ENCODE measurements around the gene ADAMTS6.

The ADAMTS6 gene

DNA sequence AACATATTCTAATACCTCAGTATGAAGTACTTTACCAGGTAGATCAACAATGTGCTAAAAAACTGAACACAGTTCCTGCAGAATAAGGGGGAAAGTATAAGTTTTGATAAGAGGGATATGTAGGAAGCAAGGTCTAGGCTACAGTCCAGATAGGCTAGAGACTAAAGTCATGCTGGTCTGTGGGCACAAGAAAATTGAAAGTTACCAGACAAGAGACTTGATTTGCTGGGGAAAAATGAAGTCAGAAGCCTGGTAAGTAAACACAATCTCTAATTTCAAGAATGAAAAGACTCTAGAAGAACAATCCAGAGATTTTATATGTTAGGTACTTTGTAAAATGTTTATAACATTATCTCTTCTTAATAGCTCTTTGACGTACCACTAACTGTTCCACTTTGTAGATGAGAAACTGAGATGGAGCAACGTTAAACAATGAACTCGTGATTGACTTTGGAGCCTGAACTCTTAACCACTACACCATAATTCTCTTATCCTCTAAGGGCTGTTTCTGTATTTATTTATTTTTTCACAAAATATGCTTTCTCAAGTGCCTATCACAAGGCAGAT, 19.5 kb downstream of the ADAMTS6 start:
- DNase-seq (ENCODE audit: low spot score) = no peak
- TF ChIP-seq, protein P1, sequence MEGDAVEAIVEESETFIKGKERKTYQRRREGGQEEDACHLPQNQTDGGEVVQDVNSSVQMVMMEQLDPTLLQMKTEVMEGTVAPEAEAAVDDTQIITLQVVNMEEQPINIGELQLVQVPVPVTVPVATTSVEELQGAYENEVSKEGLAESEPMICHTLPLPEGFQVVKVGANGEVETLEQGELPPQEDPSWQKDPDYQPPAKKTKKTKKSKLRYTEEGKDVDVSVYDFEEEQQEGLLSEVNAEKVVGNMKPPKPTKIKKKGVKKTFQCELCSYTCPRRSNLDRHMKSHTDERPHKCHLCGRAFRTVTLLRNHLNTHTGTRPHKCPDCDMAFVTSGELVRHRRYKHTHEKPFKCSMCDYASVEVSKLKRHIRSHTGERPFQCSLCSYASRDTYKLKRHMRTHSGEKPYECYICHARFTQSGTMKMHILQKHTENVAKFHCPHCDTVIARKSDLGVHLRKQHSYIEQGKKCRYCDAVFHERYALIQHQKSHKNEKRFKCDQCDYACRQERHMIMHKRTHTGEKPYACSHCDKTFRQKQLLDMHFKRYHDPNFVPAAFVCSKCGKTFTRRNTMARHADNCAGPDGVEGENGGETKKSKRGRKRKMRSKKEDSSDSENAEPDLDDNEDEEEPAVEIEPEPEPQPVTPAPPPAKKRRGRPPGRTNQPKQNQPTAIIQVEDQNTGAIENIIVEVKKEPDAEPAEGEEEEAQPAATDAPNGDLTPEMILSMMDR (IDR thresholded peaks at IDR 0.05; ENCODE audit: extremely low read depth, missing control alignments) = no peak

DNA sequence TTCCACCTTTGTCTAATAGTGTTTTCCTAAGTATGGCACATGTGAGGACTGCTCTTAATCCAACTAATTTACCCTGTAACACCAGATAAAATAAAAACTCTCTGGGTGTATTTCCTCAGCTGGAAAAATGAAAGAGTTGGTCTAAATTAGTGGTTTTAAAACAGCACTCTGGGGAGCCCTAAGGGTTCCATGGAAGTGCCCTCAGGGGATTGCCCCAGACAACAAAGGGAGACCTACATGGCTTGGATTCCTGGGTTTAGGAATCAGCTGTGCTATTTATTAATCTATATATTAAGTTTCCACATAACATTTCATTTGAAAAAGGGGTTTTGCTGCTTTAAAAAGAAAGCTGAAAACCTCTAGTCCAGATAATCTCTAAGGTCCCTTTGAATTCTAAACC, 20.2 kb downstream of the ADAMTS6 start:
- TF ChIP-seq, protein P1 (IDR thresholded peaks at IDR 0.05; ENCODE audit: extremely low read depth, missing control alignments) = no peak
- DNase-seq (ENCODE audit: low spot score) = no peak

DNA sequence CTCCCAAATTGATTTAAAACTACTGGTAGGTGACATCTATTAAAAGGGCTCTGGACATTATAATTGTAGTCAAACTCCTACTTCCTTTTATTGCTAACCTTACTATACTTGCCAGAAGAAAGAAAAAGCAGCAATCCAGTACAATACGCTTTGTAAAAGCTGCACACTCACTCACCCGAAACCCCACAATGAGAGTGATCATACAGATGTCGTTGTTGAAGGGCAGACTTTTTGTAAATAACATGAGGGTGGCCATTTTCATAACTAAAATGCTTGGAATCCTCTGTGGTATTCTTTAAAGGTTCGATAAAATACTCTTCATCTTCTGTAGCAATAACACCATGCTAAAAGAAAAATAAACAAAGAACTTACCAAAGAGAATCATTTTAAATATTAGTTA, 21.7 kb downstream of the ADAMTS6 start:
- no peak for DNase-seq (ENCODE audit: low spot score)
- TF ChIP-seq, protein P1 (IDR thresholded peaks at IDR 0.05; ENCODE audit: extremely low read depth, missing control alignments) = no peak

DNA sequence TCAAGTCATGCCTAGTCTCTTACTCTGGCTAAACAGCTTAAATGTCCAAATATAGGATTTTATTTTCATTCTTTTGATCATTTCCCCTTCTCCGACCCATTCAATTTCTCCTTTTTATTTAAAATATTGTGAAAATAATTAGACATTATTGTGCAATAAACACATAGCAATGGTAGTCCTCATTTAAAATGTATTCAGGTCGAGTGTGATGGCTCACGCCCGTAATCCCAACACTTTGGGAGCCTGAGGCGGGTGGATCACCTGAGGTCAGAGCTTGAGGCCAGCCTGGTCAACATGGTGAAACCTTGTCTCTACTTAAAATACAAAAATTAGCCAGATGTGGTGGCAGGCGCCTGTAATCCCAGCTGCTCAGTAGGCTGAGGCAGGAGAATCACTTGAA, 26.7 kb downstream of the ADAMTS6 start:
- no peak for DNase-seq (ENCODE audit: low spot score)
- TF ChIP-seq, protein P1 (IDR thresholded peaks at IDR 0.05; ENCODE audit: extremely low read depth, missing control alignments) = no peak

DNA sequence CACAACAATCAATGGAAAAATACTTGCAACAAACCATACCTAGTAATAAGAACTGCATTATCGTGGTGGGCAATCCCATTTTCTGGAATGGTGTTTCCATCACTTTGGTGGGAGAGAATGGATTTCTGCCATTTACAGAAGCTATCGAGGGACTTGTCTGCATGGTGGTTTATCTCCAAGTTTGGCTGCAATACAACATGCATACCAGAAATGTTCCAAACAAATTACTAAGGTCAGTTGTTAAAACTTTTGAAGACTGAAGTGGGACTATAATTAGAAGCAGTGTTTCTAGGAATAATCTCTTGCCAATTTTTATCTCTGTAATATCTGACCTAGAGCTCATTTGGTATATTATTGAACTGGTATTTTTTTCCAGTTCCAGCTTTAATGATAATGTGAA, 30.3 kb downstream of the ADAMTS6 start:
- TF ChIP-seq, protein P1 (IDR thresholded peaks at IDR 0.05; ENCODE audit: extremely low read depth, missing control alignments) = no peak
- DNase-seq (ENCODE audit: low spot score) = no peak

DNA sequence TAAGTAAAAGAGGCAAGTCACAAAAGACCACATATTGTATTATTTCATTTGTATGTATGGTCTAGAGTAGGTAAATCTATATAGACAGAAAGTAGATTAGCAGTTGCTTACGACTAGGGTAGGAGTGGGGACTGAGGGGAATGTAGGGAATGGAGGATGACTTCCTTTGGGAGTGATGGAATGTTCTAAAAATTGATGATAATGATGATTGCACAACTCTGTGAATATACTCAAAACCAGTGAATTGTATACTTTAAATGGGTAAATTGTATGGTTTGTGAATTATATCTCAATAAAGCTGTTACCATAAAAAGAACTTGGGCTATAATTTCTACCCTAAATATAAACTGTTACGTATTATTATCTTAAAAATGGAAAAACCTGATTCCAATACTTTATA, 35.0 kb downstream of the ADAMTS6 start:
- TF ChIP-seq, protein P1 (IDR thresholded peaks at IDR 0.05; ENCODE audit: extremely low read depth, missing control alignments) = no peak
- DNase-seq (ENCODE audit: low spot score) = no peak

DNA sequence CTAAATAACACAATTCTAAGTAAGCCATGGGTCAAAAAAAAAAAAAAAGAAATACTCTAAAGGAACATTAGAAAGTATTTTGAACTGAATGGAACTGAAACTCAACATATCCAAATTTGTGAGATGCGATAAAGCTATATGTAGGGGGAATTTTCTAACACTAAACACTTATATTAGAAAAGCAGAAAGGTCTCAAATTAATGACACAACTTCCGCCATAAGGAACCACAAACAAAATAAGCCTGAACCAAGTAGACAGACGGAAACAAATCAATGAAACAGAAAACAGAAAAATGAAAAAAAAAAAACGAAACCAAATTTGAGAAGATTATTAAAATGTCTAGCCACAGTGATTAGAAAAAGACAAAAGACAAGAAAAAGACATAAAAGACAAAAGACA, 39.9 kb downstream of the ADAMTS6 start:
- TF ChIP-seq, protein P1 (IDR thresholded peaks at IDR 0.05; ENCODE audit: extremely low read depth, missing control alignments) = no peak

More for the DNA sequence above, 39.9 kb downstream of the ADAMTS6 start:
- DNase-seq (ENCODE audit: low spot score) = no peak
